K562 (cell line): ENCODE data around the gene RAPSN. TPM values are rescaled to one million over a fixed set of nuclear protein-coding genes. Genes with fewer than 3 reads are reported as not detected.

ENCODE experiments used
- ASH1L ChIP-seq: fragments of 450-650 bp; IDR thresholded peaks from 2 replicates; pipeline ENCODE4 v1.6.1; 2018; ENCODE audit warnings: borderline replicate concordance, mild to moderate bottlenecking, low read depth; ENCODE audit not compliant: partially characterized antibody
- CBX3 ChIP-seq, 2 experiments: IDR thresholded peaks; 1 replicate in 1 of 2; 2 replicates in 1 of 2; pipeline ENCODE4 v1.6.1; 2012; ENCODE audit warnings: inconsistent platforms in 2 of 2, low read length in 2 of 2, borderline replicate concordance in 1 of 2, control low read depth in 1 of 2
- CGGBP1 ChIP-seq: fragments of 250-450 bp; sonication (Bioruptor Pico); IDR thresholded peaks from 2 replicates; pipeline ENCODE4 v1.9.0; 2021; ENCODE audit warnings: mild to moderate bottlenecking
- GATAD2A ChIP-seq: fragments of 450-650 bp; IDR thresholded peaks from 2 replicates; pipeline ENCODE4 v1.6.1; 2017
- GTF2A2 ChIP-seq: IDR thresholded peaks from 2 replicates; pipeline ENCODE4 v1.6.1; 2016; ENCODE audit warnings: mild to moderate bottlenecking, missing genetic modification characterization, missing compliant biosample characterization
- HDAC2 ChIP-seq: fragments of 450-650 bp; IDR thresholded peaks from 2 replicates; pipeline ENCODE4 v1.6.1; 2016; ENCODE audit warnings: mild to moderate bottlenecking
- HDAC3 ChIP-seq: fragments of 450-650 bp; IDR thresholded peaks from 2 replicates; pipeline ENCODE4 v1.6.1; 2018; ENCODE audit warnings: borderline replicate concordance, mild to moderate bottlenecking, moderate library complexity; ENCODE audit not compliant: partially characterized antibody
- HMBOX1 ChIP-seq: sonication (generic); IDR thresholded peaks from 2 replicates; pipeline ENCODE4 v1.6.1; 2016
- ID3 ChIP-seq, 2 experiments: fragments of 250-450 bp in 1 of 2; fragments of 450-650 bp in 1 of 2; sonication (Bioruptor Pico) in 1 of 2; IDR thresholded peaks; 2 replicates each; pipeline versions ENCODE4 v1.6.1 to v1.8.0; 2016 to 2021; ENCODE audit warnings: mild to moderate bottlenecking in 2 of 2, moderate library complexity in 2 of 2, missing compliant biosample characterization in 1 of 2, missing genetic modification characterization in 1 of 2
- JUND ChIP-seq, 2 experiments: IDR thresholded peaks; 2 replicates in 1 of 2; 3 replicates in 1 of 2; pipeline ENCODE4 v1.6.1; 2011; ENCODE audit warnings: borderline replicate concordance in 2 of 2, low read depth in 2 of 2, low read length in 2 of 2, improper control_type of control experiment in 1 of 2, missing biosample characterization in 1 of 2, missing genetic modification characterization in 1 of 2, missing genetic modification reagents in 1 of 2
- KAT2B ChIP-seq: IDR thresholded peaks from one replicate; pipeline ENCODE4 v1.6.1; 2012; ENCODE audit warnings: low read depth, mild to moderate bottlenecking, control low read depth, inconsistent platforms, low read length, moderate library complexity
- MTA3 ChIP-seq: fragments of 450-650 bp; formaldehyde crosslinking; IDR thresholded peaks from 2 replicates; pipeline ENCODE4 v1.6.1; 2017; ENCODE audit warnings: mild to moderate bottlenecking, borderline replicate concordance
- SMC3 ChIP-seq: conservative IDR thresholded peaks from 2 replicates; pipeline ENCODE4 v1.6.1; 2011; ENCODE audit warnings: low read depth, low read length, improper control_type of control experiment; ENCODE audit not compliant: insufficient read depth
- TAF7 ChIP-seq: fragments of 450-650 bp; IDR thresholded peaks from 2 replicates; pipeline ENCODE4 v1.6.1; 2016; ENCODE audit warnings: missing genetic modification characterization, missing compliant biosample characterization
- TARDBP ChIP-seq: fragments of 450-650 bp; IDR thresholded peaks from 2 replicates; pipeline ENCODE4 v1.6.1; 2016
- TCF3 ChIP-seq: sonication (generic); formaldehyde crosslinking; IDR thresholded peaks from 2 replicates; pipeline ENCODE4 v1.4.0; 2020; ENCODE audit warnings: mild to moderate bottlenecking, missing genetic modification reagents
- TCF7 ChIP-seq: sonication (generic); IDR thresholded peaks from 2 replicates; pipeline ENCODE4 v1.6.1; 2016; ENCODE audit warnings: antibody characterized with exemption, borderline replicate concordance
- TFAP4 ChIP-seq: sonication (generic); formaldehyde crosslinking; IDR thresholded peaks from 2 replicates; pipeline ENCODE4 v1.8.0; 2022; ENCODE audit warnings: missing genetic modification reagents, mild to moderate bottlenecking, moderate library complexity, borderline replicate concordance
- U2AF1 ChIP-seq: fragments of 200-400 bp; formaldehyde crosslinking; optimal IDR thresholded peaks from 2 replicates; pipeline ENCODE3; 2017; ENCODE audit warnings: mild to moderate bottlenecking, low read depth, low read length, moderate library complexity
- ZBTB34 ChIP-seq: fragments of 250-450 bp; sonication (Bioruptor Pico); IDR thresholded peaks from 2 replicates; pipeline ENCODE4 v1.8.0; 2021; ENCODE audit warnings: mild to moderate bottlenecking, moderate library complexity
- ZNF764 ChIP-seq: fragments of 250-450 bp; sonication (Bioruptor Pico); IDR thresholded peaks from 2 replicates; pipeline ENCODE4 v1.4.0; 2020; ENCODE audit warnings: low read depth, mild to moderate bottlenecking, moderate library complexity
- ZNF780A ChIP-seq: fragments of 250-450 bp; sonication (Bioruptor Pico); IDR thresholded peaks from 2 replicates; pipeline ENCODE4 v1.5.0; 2021; ENCODE audit warnings: mild to moderate bottlenecking
- ZSCAN32 ChIP-seq: fragments of 450-650 bp; formaldehyde crosslinking; IDR thresholded peaks from 2 replicates; pipeline ENCODE4 v1.4.0; 2020; ENCODE audit warnings: mild to moderate bottlenecking, moderate library complexity
- ZZZ3 ChIP-seq: fragments of 450-650 bp; IDR thresholded peaks from 2 replicates; pipeline ENCODE4 v1.6.1; 2016; ENCODE audit warnings: antibody characterized with exemption, mild to moderate bottlenecking, moderate library complexity
- polyA plus RNA-seq, 8 experiments: library from polyadenylated mRNA; depleted of rRNA in 4 of 8; stranded (reverse) in 5 of 8; unstranded in 3 of 8; fragments of >200 nt; fragmentation: Nextera tagmentation in 2 of 8; fragmentation: Illumina TruSeq in 1 of 8; extraction: Ambion mirVana in 2 of 8; extraction: Trizol in 1 of 8; gene quantifications; 2 replicates each; pipeline versions ENCODE4 v1.2.1 to v1.2.3, GENCODE V29; 2011 to 2014; ENCODE audit warnings: inconsistent platforms in 1 of 8, missing spikeins in 1 of 8
- total RNA-seq, 7 experiments: library from RNA; depleted of rRNA in 6 of 7; stranded (reverse); fragments of >200 nt in 6 of 7; fragmentation: Illumina TruSeq in 2 of 7; extraction: Trizol in 2 of 7; gene quantifications; 2 replicates each; pipeline versions ENCODE4 v1.2.1 to v1.2.3, GENCODE V29; 2011 to 2021; ENCODE audit warnings: low replicate concordance in 1 of 7

RAPSN gene
- total and polyA plus RNA-seq, 9 of the 15 experiments (the other 6 are each of a cell fraction or from before 2014, with no cell fraction given), result 0.06 to 0.11 TPM; not detected in 7

GRCh38 chr11:47393163-47394049 lies 55.5 kb downstream of the RAPSN start (continued):
- TF ChIP-seq U2AF1 (no peak), TAF7 (tag) (no peak), HDAC2 (no peak), KAT2B (no peak), TCF3 (CRISPR knock-in tag) (no peak), TFAP4 (CRISPR knock-in tag) (peak; percentile 71; the same call in 1 of the 2 replicates), JUND (IDR thresholded peaks at IDR 0.05; ENCODE audit: borderline replicate concordance, low read depth, low read length) (0 out of 2 replicates have a peak, but pooled peaks have one; percentile 4), JUND (tag; IDR thresholded peaks at IDR 0.05; ENCODE audit: borderline replicate concordance, low read depth, low read length) (no peak), GTF2A2 (tag) (no peak), GATAD2A (no peak), TCF7 (no peak), CBX3 (IDR thresholded peaks at IDR 0.05; ENCODE audit: borderline replicate concordance in 1 of 2, low read length in 2 of 2) (no peak), MTA3 (0 out of 2 replicates have a peak, but pooled peaks have one; percentile 15), HDAC3 (no peak), ZNF780A (CRISPR knock-in tag) (no peak), HMBOX1 (no peak), SMC3 (no peak), ZZZ3 (no peak), ID3 (CRISPR knock-in tag; IDR thresholded peaks at IDR 0.05) (no peak), ID3 (tag; IDR thresholded peaks at IDR 0.05) (0 out of 2 replicates have a peak, but pooled peaks have one; percentile 40), CGGBP1 (CRISPR knock-in tag) (no peak), ZSCAN32 (no peak), ASH1L (no peak), ZNF764 (CRISPR knock-in tag) (no peak), ZBTB34 (CRISPR knock-in tag) (no peak), TARDBP (no peak)
